Heart right ventricle (tissue), 16 donors: ENCODE results near the gene TMEM215. TPM values are rescaled to one million over a fixed set of nuclear protein-coding genes. Genes with fewer than 3 reads are reported as not detected.
"Not testable (repeated sequence)": the region's sequence is repeated elsewhere in the genome, so short reads cannot be mapped to it uniquely, and the experiment has no call there.

Experiments
- ATAC-seq, 8 donors: fragments of 200-7000 bp; cut with Tn5 transposase; one replicate each; pipeline ENCODE4 v1.9.1; 2020; ENCODE audit warnings: mild to moderate bottlenecking in 8 of 8, moderate library complexity in 8 of 8, moderate number of reproducible peaks in 1 of 8
- DNase-seq, 2 donors: peaks; one replicate each; pipeline ENCODE4 v3.0.0-alpha.2; 2020
- H3K27ac ChIP-seq, 10 donors: fragments of 200-600 bp; sonication (generic) in 2 of 10; one replicate each; pipeline versions ENCODE4 v1.5.0 to v1.8.0; 2020 to 2022; ENCODE audit warnings: mild to moderate bottlenecking in 3 of 10
- H3K27me3 ChIP-seq, 7 donors: fragments of 200-600 bp; one replicate each; pipeline ENCODE4 v1.8.0; 2021 to 2022; ENCODE audit warnings: mild to moderate bottlenecking in 2 of 7
- H3K36me3 ChIP-seq, 9 donors: fragments of 200-600 bp; sonication (generic) in 1 of 9; one replicate each; pipeline versions ENCODE4 v1.5.0 to v1.8.0; 2020 to 2022; ENCODE audit warnings: mild to moderate bottlenecking in 2 of 9
- H3K4me1 ChIP-seq, 9 donors: fragments of 200-600 bp; sonication (generic) in 1 of 9; one replicate each; pipeline versions ENCODE4 v1.5.0 to v1.8.0; 2020 to 2022; ENCODE audit warnings: mild to moderate bottlenecking in 4 of 9
- H3K4me3 ChIP-seq, 10 donors: fragments of 200-600 bp; sonication (generic) in 2 of 10; one replicate each; pipeline versions ENCODE4 v1.5.0 to v1.8.0; 2020 to 2022; ENCODE audit warnings: mild to moderate bottlenecking in 7 of 10, moderate library complexity in 2 of 10
- H3K9me3 ChIP-seq, 11 donors: fragments of 200-600 bp in 10 of 11; sonication (generic) in 2 of 11; one replicate each; pipeline versions ENCODE4 v1.5.0 to v1.8.0; 2013 to 2022; ENCODE audit warnings: mild to moderate bottlenecking in 2 of 11, control low read depth in 1 of 11, moderate library complexity in 1 of 11
- WGBS, 2 donors: extraction: QIAGEN DNeasy Blood & Tissue Kit; methylation state at CpG; one replicate each; pipeline ENCODE4 v1.1.7; 2013; ENCODE audit warnings: inconsistent platforms in 1 of 2; 5-methylcytosine and 5-hydroxymethylcytosine counted together
- intact Hi-C, 10 donors: fragments of 100-400 bp; cut with DNase I; formaldehyde crosslinking; loops; one replicate each; pipeline versions ENCODE4 v1.11.1 to v1.14.2; 2022
- polyA plus RNA-seq, 2 donors: library from polyadenylated mRNA; stranded (reverse); fragments of 200-250 nt; gene quantifications; one replicate each; pipeline ENCODE4 v1.2.3, GENCODE V29; 2013
- total RNA-seq, 10 donors: library from RNA; stranded (reverse); fragmentation: NEBNext Ultra II Directional in 3 of 10; extraction: Animal tissue kit (Norgen Biotek cat#: 25700) in 3 of 10; gene quantifications; one replicate each; pipeline versions ENCODE4 v1.2.1 to v1.2.4, GENCODE V29; 2021 to 2023
- TF ChIP-seq, protein P1 (sequence below), 9 donors: fragments of 200-600 bp; sonication (generic) in 2 of 9; IDR thresholded peaks; one replicate each; pipeline versions ENCODE4 v1.5.0 to v1.8.0; 2021 to 2022; ENCODE audit warnings: antibody characterized with exemption in 9 of 9, mild to moderate bottlenecking in 5 of 9, moderate library complexity in 1 of 9
- donor health status: Arrhythmogenic right ventricular cardiomyopathy.
- donor health status: ischemic (EF 13 %, LVEDD 7.1; RV severe dilation, severe dysfunction).
- donor health status: healthy with polysubstance abuse.
- donor health status: DM: no; HTN: yes; CAD: no.
- donor health status: DM: no; HTN: no; CAD: no.
- donor health status: ischemic (EF 25% LVEDD 6.9; RV normal size, moderate dysfunction).
- donor health status: ischemic (EF 25% LVEDD 5.7; RV mildly dilated, moderate dysfunction).
- donor health status: healthy.
- donor health status: DM: yes; HTN: yes; CAD: no.
- donor health status: Ischemic cardiomyopathy.
- donor health status: ischemic (EF 35%, LVEDD 5.7; RV mildly dilated, moderate dysfunction).
- donor health status: nonischemic (EF 11% LVEDD 7.7; RV severe dilation, severe dysfunction).
- donor health status: DM: yes; HTN: yes; CAD: no.
- donor health status: PGD.
- donor health status: ischemic (EF 29% LVEDD 5.4; RV normal size, mild dysfunction).
- donor health status: nonischemic (EF 23%, LVEDD 6.1; RV moderate dilation, normal function).

TMEM215 gene
- total and polyA plus RNA-seq, 12 donors = not detected

DNA sequence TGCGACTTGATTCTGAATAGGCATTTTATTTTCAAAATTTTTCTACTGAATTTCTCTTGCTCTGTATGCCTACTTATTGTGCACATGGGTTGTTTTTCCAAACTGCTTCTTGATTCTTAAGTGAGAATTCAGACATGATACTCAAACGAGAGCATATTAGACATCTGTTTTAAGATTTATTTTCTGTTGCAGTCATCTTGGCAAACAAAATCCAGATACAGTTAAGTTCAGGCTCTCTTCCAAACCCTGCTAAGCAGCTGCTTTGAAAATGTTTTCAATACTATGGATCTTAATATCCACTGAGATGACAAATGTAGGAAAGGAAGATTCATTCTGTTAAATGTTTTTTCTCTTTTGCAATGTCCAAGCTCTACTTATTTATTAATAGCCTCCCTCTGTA lies 4.5 kb downstream of the TMEM215 start:
- intact Hi-C loops = loop anchor here in 2 of 10 donors (10.0 kb wide), 2 partner anchors 57 to 77 kb away; no protein-coding TSS in a partner anchor
- no peak for ATAC-seq
- Histone ChIP-seq H3K9me3 (no peaks in the 10 kb centered on the region), H3K27me3 (peaks cover 7 to 47% (median 37%) of the 10 kb centered on the region in 7 donors), H3K4me1 (peaks cover 0 to 8% (median 0%) of the 10 kb centered on the region in 9 donors), H3K4me3 (no peak overlapping the region), H3K27ac (no peak overlapping the region), H3K36me3 (no peaks in the 10 kb centered on the region)
- no peak for DNase-seq
- 50 to 51% methylated on average over 2 of the region's 2 CpGs for WGBS, 2 donors
- TF ChIP-seq, protein P1, sequence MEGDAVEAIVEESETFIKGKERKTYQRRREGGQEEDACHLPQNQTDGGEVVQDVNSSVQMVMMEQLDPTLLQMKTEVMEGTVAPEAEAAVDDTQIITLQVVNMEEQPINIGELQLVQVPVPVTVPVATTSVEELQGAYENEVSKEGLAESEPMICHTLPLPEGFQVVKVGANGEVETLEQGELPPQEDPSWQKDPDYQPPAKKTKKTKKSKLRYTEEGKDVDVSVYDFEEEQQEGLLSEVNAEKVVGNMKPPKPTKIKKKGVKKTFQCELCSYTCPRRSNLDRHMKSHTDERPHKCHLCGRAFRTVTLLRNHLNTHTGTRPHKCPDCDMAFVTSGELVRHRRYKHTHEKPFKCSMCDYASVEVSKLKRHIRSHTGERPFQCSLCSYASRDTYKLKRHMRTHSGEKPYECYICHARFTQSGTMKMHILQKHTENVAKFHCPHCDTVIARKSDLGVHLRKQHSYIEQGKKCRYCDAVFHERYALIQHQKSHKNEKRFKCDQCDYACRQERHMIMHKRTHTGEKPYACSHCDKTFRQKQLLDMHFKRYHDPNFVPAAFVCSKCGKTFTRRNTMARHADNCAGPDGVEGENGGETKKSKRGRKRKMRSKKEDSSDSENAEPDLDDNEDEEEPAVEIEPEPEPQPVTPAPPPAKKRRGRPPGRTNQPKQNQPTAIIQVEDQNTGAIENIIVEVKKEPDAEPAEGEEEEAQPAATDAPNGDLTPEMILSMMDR (IDR thresholded peaks at IDR 0.05) = no peak

DNA sequence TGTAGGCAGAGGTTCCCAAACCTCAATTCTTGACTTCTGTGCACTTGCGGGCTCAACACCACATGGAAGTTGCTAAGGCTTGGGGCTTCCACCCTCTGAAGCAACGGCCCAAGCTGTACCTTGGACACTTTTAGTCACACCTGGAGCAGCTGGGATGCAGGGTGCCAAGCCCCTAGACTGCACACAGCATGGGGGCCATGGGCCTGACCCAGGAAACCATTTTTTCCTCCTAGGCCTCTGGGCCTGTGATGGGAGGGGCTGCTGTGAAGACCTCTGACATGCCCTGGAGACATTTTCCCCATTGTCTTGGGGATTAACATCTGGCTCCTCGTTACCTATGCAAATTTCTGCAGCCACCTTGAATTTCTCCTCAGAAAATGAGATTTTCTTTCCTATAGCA lies 12.7 kb downstream of the TMEM215 start:
- intact Hi-C loops, DNase-seq, H3K27me3 ChIP-seq, H3K4me1 ChIP-seq, H3K36me3 ChIP-seq, ATAC-seq, H3K4me3 ChIP-seq, H3K27ac ChIP-seq: not testable (repeated sequence)
- whole genome bisulfite sequencing, 2 donors = 47 to 52% methylated on average over 3 of the region's 3 CpGs
- H3K9me3 ChIP-seq = peaks cover 0 to 26% (median 0%) of the 10 kb centered on the region in 11 donors

DNA sequence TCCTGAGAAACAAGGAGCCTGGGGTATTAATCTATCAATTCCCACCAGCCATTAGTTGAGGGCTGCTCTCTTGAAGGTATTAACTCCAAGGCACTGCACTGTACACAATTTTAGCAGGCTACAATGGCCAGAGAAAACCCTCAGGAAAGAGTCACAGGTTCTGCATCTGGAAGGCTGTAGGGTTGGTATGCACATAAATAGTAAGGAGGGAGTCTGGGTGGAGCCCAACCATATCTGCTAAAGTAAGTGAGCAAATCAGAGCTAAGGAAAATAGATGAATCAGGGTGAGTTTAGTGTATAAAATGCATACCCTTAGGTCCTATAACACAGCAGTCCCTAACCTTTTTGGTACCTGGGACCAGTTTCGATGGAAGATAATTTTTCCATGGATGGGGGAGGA lies 18.2 kb downstream of the TMEM215 start:
- Histone ChIP-seq H3K27ac (no peak overlapping the region), H3K27me3 (peaks cover 0 to 4% (median 0%) of the 10 kb centered on the region in 7 donors), H3K9me3 (peaks cover 0 to 21% (median under 1%) of the 10 kb centered on the region in 11 donors), H3K4me3 (no peak overlapping the region), H3K4me1 (no peaks in the 10 kb centered on the region), H3K36me3 (no peaks in the 10 kb centered on the region)
- no peak for ATAC-seq
- TF ChIP-seq, protein P1 (IDR thresholded peaks at IDR 0.05) = no peak
- DNase-seq = no peak
- WGBS, 2 donors = 80% methylated on average over 1 of the region's 1 CpG
- intact Hi-C loops = no loop called here

DNA sequence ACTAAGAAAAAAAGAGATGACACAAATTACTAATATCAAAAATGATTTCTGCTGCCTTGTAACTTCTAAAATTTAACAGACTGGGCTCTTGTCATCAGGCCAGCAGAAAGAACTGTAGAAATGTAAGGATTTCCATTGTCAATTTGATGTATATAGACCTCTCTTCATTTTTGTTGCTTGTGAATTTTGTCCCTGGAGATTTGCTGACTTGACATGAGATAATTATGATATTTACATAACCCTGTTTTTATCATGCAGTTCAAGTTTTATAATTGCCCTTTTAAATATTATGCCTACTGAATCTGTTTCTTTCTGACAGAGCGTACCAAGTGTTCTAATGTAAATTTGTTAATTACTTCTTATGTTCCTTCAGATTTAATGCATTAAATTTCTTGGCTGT lies 23.9 kb downstream of the TMEM215 start:
- Histone ChIP-seq H3K4me3 (no peak overlapping the region), H3K4me1 (no peaks in the 10 kb centered on the region), H3K27me3 (no peaks in the 10 kb centered on the region), H3K9me3 (peaks cover 0 to 45% (median 7%) of the 10 kb centered on the region in 11 donors), H3K27ac (no peak overlapping the region), H3K36me3 (no peaks in the 10 kb centered on the region)
- no peak for DNase-seq
- no peak for ATAC-seq
- WGBS, 2 donors = 81 to 93% methylated on average over 1 of the region's 1 CpG
- TF ChIP-seq, protein P1 (IDR thresholded peaks at IDR 0.05) = no peak
- intact Hi-C loops = no loop called here

DNA sequence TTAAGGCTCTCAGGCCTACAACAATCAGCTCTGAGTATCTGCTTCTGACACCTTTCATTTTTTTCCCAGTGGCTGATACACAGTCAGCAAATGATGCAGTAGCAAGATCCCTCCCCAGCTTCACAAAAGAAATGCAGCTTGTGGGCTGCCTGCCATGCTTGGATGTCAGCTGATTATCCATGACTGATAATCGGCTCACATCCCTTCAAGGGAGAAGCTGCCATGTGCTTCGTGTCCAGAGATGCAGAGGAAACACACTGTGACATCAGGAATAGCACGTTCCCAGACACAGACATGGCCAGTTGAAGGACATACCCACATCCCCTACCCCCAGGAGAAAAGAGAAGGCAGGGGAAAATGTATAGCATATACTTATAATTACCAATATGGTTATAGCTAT lies 27.9 kb downstream of the TMEM215 start:
- ATAC-seq (no peak), DNase-seq (no peak)
- no peaks in the 10 kb centered on the region for H3K4me1 ChIP-seq
- H3K27ac ChIP-seq = no peak overlapping the region
- intact Hi-C loops = no loop called here
- TF ChIP-seq, protein P1 (IDR thresholded peaks at IDR 0.05) = no peak
- H3K4me3 ChIP-seq = no peak overlapping the region
- peaks cover 0 to 28% (median 7%) of the 10 kb centered on the region in 11 donors for H3K9me3 ChIP-seq
- peaks cover 0 to 10% (median 0%) of the 10 kb centered on the region in 7 donors for H3K27me3 ChIP-seq
- 25 to 30% methylated on average over 3 of the region's 3 CpGs for WGBS, 2 donors
- H3K36me3 ChIP-seq = no peaks in the 10 kb centered on the region
